Measurements from ENCODE around the gene EIF4B.

Gene EIF4B

DNA sequence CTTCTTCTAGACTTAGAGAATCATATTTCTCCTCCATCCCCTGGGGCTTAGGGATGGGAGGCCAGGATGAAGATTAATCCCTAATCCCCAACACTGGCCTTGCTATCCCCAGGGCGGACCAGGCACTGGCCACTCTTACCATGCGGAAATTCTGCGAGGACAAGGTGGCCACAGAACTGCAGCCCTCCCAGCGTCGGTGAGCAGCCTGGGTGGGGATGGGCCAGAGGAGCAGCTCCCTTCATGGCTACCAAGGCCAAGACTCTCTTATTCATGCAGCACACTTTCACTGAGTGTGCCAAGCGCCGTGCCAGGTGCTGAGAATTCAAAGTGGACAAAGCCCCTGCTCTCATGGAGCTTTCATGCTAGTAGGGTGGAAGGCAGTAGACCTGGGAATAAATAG, 50.6 kb downstream of the EIF4B start:
- no peak for ATAC-seq
- no peak for TF ChIP-seq TCF4 (CRISPR knock-in tag; IDR thresholded peaks at IDR 0.05; ENCODE audit: borderline replicate concordance)
- TF ChIP-seq, protein P1, sequence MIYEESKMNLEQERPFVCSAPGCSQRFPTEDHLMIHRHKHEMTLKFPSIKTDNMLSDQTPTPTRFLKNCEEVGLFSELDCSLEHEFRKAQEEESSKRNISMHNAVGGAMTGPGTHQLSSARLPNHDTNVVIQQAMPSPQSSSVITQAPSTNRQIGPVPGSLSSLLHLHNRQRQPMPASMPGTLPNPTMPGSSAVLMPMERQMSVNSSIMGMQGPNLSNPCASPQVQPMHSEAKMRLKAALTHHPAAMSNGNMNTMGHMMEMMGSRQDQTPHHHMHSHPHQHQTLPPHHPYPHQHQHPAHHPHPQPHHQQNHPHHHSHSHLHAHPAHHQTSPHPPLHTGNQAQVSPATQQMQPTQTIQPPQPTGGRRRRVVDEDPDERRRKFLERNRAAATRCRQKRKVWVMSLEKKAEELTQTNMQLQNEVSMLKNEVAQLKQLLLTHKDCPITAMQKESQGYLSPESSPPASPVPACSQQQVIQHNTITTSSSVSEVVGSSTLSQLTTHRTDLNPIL (CRISPR knock-in tag; IDR thresholded peaks at IDR 0.05; ENCODE audit: low read depth), result no peak
- TF ChIP-seq SNAI2 (CRISPR knock-in tag; IDR thresholded peaks at IDR 0.05), result no peak
- TF ChIP-seq ZNF8 (CRISPR knock-in tag; IDR thresholded peaks at IDR 0.05), result no peak
- TF ChIP-seq, protein P2, sequence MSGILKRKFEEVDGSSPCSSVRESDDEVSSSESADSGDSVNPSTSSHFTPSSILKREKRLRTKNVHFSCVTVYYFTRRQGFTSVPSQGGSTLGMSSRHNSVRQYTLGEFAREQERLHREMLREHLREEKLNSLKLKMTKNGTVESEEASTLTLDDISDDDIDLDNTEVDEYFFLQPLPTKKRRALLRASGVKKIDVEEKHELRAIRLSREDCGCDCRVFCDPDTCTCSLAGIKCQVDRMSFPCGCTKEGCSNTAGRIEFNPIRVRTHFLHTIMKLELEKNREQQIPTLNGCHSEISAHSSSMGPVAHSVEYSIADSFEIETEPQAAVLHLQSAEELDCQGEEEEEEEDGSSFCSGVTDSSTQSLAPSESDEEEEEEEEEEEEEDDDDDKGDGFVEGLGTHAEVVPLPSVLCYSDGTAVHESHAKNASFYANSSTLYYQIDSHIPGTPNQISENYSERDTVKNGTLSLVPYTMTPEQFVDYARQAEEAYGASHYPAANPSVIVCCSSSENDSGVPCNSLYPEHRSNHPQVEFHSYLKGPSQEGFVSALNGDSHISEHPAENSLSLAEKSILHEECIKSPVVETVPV (CRISPR knock-in tag; IDR thresholded peaks at IDR 0.05), result no peak
- TF ChIP-seq ZNF70 (CRISPR knock-in tag; IDR thresholded peaks at IDR 0.05), result no peak
- no peak for TF ChIP-seq ZC3H10 (CRISPR knock-in tag; IDR thresholded peaks at IDR 0.05)
- TF ChIP-seq, protein P3, sequence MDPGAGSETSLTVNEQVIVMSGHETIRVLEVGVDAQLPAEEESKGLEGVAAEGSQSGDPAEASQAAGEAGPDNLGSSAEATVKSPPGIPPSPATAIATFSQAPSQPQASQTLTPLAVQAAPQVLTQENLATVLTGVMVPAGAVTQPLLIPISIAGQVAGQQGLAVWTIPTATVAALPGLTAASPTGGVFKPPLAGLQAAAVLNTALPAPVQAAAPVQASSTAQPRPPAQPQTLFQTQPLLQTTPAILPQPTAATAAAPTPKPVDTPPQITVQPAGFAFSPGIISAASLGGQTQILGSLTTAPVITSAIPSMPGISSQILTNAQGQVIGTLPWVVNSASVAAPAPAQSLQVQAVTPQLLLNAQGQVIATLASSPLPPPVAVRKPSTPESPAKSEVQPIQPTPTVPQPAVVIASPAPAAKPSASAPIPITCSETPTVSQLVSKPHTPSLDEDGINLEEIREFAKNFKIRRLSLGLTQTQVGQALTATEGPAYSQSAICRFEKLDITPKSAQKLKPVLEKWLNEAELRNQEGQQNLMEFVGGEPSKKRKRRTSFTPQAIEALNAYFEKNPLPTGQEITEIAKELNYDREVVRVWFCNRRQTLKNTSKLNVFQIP (CRISPR knock-in tag; IDR thresholded peaks at IDR 0.05; ENCODE audit: borderline replicate concordance, low read depth), result no peak
- no peak for TF ChIP-seq ZNF565 (CRISPR knock-in tag; conservative IDR thresholded peaks at IDR 0.05; ENCODE audit: low read depth)
- no peak for TF ChIP-seq ZFP30 (CRISPR knock-in tag; IDR thresholded peaks at IDR 0.05)
- no peak for TF ChIP-seq BACH2 (CRISPR knock-in tag; IDR thresholded peaks at IDR 0.05; ENCODE audit: borderline replicate concordance)
- no peak for TF ChIP-seq GLIS3 (CRISPR knock-in tag; IDR thresholded peaks at IDR 0.05)
- no peak for TF ChIP-seq ESRRG (CRISPR knock-in tag; IDR thresholded peaks at IDR 0.05)

- TF ChIP-seq, protein P1 (CRISPR knock-in tag; IDR thresholded peaks at IDR 0.05; ENCODE audit: low read depth), result no peak
- ATAC-seq, result no peak
Observed at GRCh38 chr12:53057816-53058500, 51.7 kb downstream of the EIF4B start.

GRCh38 chr12:53058674-53059433, 52.6 kb downstream of the EIF4B start:
- ATAC-seq, result no peak
- TF ChIP-seq, protein P1 (CRISPR knock-in tag; IDR thresholded peaks at IDR 0.05; ENCODE audit: low read depth), result no peak
- TF ChIP-seq TCF4 (CRISPR knock-in tag; IDR thresholded peaks at IDR 0.05; ENCODE audit: borderline replicate concordance) (no peak), PPARA (CRISPR knock-in tag; IDR thresholded peaks at IDR 0.05; ENCODE audit: borderline replicate concordance) (no peak), ZNF70 (CRISPR knock-in tag; IDR thresholded peaks at IDR 0.05) (no peak), ESRRG (CRISPR knock-in tag; IDR thresholded peaks at IDR 0.05) (no peak), BACH2 (CRISPR knock-in tag; IDR thresholded peaks at IDR 0.05; ENCODE audit: borderline replicate concordance) (no peak), ISL1 (CRISPR knock-in tag; IDR thresholded peaks at IDR 0.05) (no peak), PATZ1 (CRISPR knock-in tag; IDR thresholded peaks at IDR 0.05; ENCODE audit: borderline replicate concordance) (no peak), CSDC2 (CRISPR knock-in tag; IDR thresholded peaks at IDR 0.05) (no peak), ARNTL (CRISPR knock-in tag; IDR thresholded peaks at IDR 0.05; ENCODE audit: borderline replicate concordance, low read depth) (no peak), TSHZ2 (CRISPR knock-in tag; IDR thresholded peaks at IDR 0.05) (no peak)
- TF ChIP-seq, protein P3 (CRISPR knock-in tag; IDR thresholded peaks at IDR 0.05; ENCODE audit: borderline replicate concordance, low read depth), result no peak

Measured in SK-N-SH treated with all-trans-retinoic acid at 6 μM for 48 hours (cell line).